H1 (cell line): ENCODE measurements around the gene C1orf87. TPM values are rescaled to one million over a fixed set of nuclear protein-coding genes. Genes with fewer than 3 reads are reported as not detected.

Experiments
- CTCF ChIA-PET: fragments of 300-600 bp; sonication (Branson Sonifier 250); formaldehyde crosslinking; loops from one replicate; lab custom pipeline; 2021; ENCODE audit not compliant: partially characterized antibody; lab: Charles Lee
- POLR2A ChIA-PET: fragments of 300-600 bp; sonication (Branson Sonifier 250); formaldehyde crosslinking; loops from one replicate; lab custom pipeline; 2021; ENCODE audit warnings: inconsistent platforms; ENCODE audit not compliant: partially characterized antibody; lab: Charles Lee
- DNase-seq, 2 experiments: peaks; one replicate each; pipeline versions ENCODE4 v3.0.0 to v3.0.0-alpha.2; 2010 to 2022; ENCODE audit warnings: low spot score in 2 of 2, low read depth in 1 of 2, mixed read lengths in 1 of 2
- FAIRE-seq: peaks from 2 replicates; lab custom pipeline; 2011; peaks lifted over from hg19 to GRCh38; lab: Jason Lieb, UNC
- H2AFZ ChIP-seq: 2 replicates; pipeline ENCODE4 v1.8.1; 2012; ENCODE audit warnings: low read length, inconsistent platforms
- H2AK5ac ChIP-seq: 2 replicates; pipeline ENCODE4 v1.6.1; 2013; ENCODE audit warnings: low read depth, low read length
- H2BK120ac ChIP-seq: replicated peaks from 2 replicates; pipeline ENCODE3; 2013; ENCODE audit warnings: low read depth, low read length, inconsistent platforms
- H2BK12ac ChIP-seq: 2 replicates; pipeline ENCODE4 v1.6.1; 2013; ENCODE audit warnings: low read depth, low read length
- H2BK15ac ChIP-seq: 2 replicates; pipeline ENCODE4 v1.6.1; 2013; ENCODE audit warnings: low read length
- H2BK20ac ChIP-seq: 2 replicates; pipeline ENCODE4 v1.6.1; 2013; ENCODE audit warnings: low read length
- H2BK5ac ChIP-seq: 2 replicates; pipeline ENCODE4 v1.6.1; 2013; ENCODE audit warnings: low read depth, low read length
- H3K14ac ChIP-seq: 2 replicates; pipeline ENCODE4 v1.6.1; 2013; ENCODE audit warnings: inconsistent platforms; ENCODE audit not compliant: insufficient read length
- H3K18ac ChIP-seq: 2 replicates; pipeline ENCODE4 v1.6.1; 2013; ENCODE audit warnings: low read length; ENCODE audit errors: extremely low read depth
- H3K23ac ChIP-seq: 2 replicates; pipeline ENCODE4 v1.6.1; 2013; ENCODE audit warnings: inconsistent platforms; ENCODE audit not compliant: insufficient read length
- H3K23me2 ChIP-seq: 2 replicates; pipeline ENCODE4 v1.6.1; 2013; ENCODE audit warnings: low read depth, low read length
- H3K27ac ChIP-seq: 2 replicates; pipeline ENCODE4 v1.6.1; 2011; ENCODE audit warnings: low read depth, low read length, inconsistent platforms
- H3K27me3 ChIP-seq, 4 experiments: replicated peaks in 1 of 4; 1 replicate in 1 of 4; 2 replicates in 3 of 4; pipeline versions ENCODE4 v1.6.1 to v1.8.1; 2011 to 2013; ENCODE audit warnings: low read length in 3 of 4, mild to moderate bottlenecking in 3 of 4, inconsistent platforms in 2 of 4, mixed read lengths in 2 of 4, moderate library complexity in 1 of 4; ENCODE audit not compliant: control insufficient read depth in 3 of 4, insufficient read depth in 3 of 4; ENCODE audit errors: extremely low read depth in 1 of 4
- H3K36me3 ChIP-seq, 4 experiments: 2 replicates each; pipeline versions ENCODE4 v1.6.1 to v1.8.1; 2011 to 2013; ENCODE audit warnings: mild to moderate bottlenecking in 4 of 4, low read length in 3 of 4, moderate library complexity in 2 of 4, control low read depth in 1 of 4, inconsistent platforms in 1 of 4; ENCODE audit not compliant: insufficient read depth in 4 of 4, control insufficient read depth in 2 of 4
- H3K4ac ChIP-seq: replicated peaks from 2 replicates; pipeline ENCODE3; 2013; ENCODE audit warnings: low read length, low read depth, mixed read lengths, inconsistent platforms; ENCODE audit not compliant: insufficient read length
- H3K4me1 ChIP-seq, 4 experiments: replicated peaks in 1 of 4; 1 replicate in 1 of 4; 2 replicates in 3 of 4; pipeline versions ENCODE4 v1.6.1 to v1.8.1; 2011 to 2013; ENCODE audit warnings: low read length in 3 of 4, inconsistent platforms in 2 of 4, mixed read lengths in 1 of 4; ENCODE audit not compliant: insufficient read depth in 4 of 4, control insufficient read depth in 3 of 4
- H3K4me2 ChIP-seq, 2 experiments: 2 replicates each; pipeline versions ENCODE4 v1.6.1 to v1.8.1; 2011 to 2013; ENCODE audit warnings: low read depth in 2 of 2, low read length in 2 of 2, control low read depth in 1 of 2, inconsistent platforms in 1 of 2, mild to moderate bottlenecking in 1 of 2; ENCODE audit not compliant: insufficient read depth in 1 of 2
- H3K4me3 ChIP-seq, 4 experiments: fragments of 200-600, 300-600 bp in 1 of 4; sonication (generic), shearing (Covaris generic), sonication (Bioruptor Twin) in 1 of 4; 2 replicates each; pipeline versions ENCODE4 v1.5.1 to v1.8.1; 2011 to 2016; ENCODE audit warnings: low read length in 4 of 4, low read depth in 3 of 4, control low read depth in 2 of 4, inconsistent platforms in 2 of 4, mild to moderate bottlenecking in 2 of 4, mixed read lengths in 1 of 4, moderate library complexity in 1 of 4; ENCODE audit not compliant: insufficient read depth in 2 of 4; ENCODE audit errors: extremely low read depth in 1 of 4
- H3K56ac ChIP-seq: replicated peaks from 2 replicates; pipeline ENCODE3; 2013; ENCODE audit warnings: low read depth, mild to moderate bottlenecking, mixed read lengths, low read length, inconsistent platforms; ENCODE audit not compliant: insufficient read length
- H3K79me1 ChIP-seq: 2 replicates; pipeline ENCODE4 v1.6.1; 2013; ENCODE audit warnings: low read depth, low read length, control low read depth
- H3K79me2 ChIP-seq, 2 experiments: 2 replicates each; pipeline versions ENCODE4 v1.6.1 to v1.8.1; 2012 to 2013; ENCODE audit warnings: low read length in 2 of 2, mild to moderate bottlenecking in 2 of 2, inconsistent platforms in 1 of 2; ENCODE audit not compliant: insufficient read depth in 2 of 2, control insufficient read depth in 1 of 2
- H3K9ac ChIP-seq, 4 experiments: replicated peaks in 1 of 4; 1 replicate in 1 of 4; 2 replicates in 3 of 4; pipeline versions ENCODE4 v1.6.1 to v1.8.1; 2011 to 2013; ENCODE audit warnings: low read depth in 3 of 4, low read length in 3 of 4, control low read depth in 2 of 4, mild to moderate bottlenecking in 2 of 4, moderate library complexity in 2 of 4, inconsistent platforms in 1 of 4; ENCODE audit errors: extremely low read depth in 1 of 4
- H3K9me3 ChIP-seq, 2 experiments: 2 replicates each; pipeline versions ENCODE4 v1.6.1 to v1.8.1; 2012 to 2013; ENCODE audit warnings: mild to moderate bottlenecking in 2 of 2, moderate library complexity in 2 of 2, control low read depth in 1 of 2, inconsistent platforms in 1 of 2, low read depth in 1 of 2, low read length in 1 of 2, mixed read lengths in 1 of 2; ENCODE audit not compliant: insufficient read depth in 2 of 2
- H4K20me1 ChIP-seq, 2 experiments: replicated peaks in 1 of 2; 2 replicates each; pipeline versions ENCODE3 to v1.8.1; 2011 to 2013; ENCODE audit warnings: inconsistent platforms in 2 of 2, low read length in 2 of 2, mild to moderate bottlenecking in 1 of 2; ENCODE audit not compliant: insufficient read depth in 2 of 2, control insufficient read depth in 1 of 2
- H4K5ac ChIP-seq: 2 replicates; pipeline ENCODE4 v1.6.1; 2013; ENCODE audit warnings: low read length, low read depth, mixed read lengths, inconsistent platforms; ENCODE audit not compliant: insufficient read length
- H4K8ac ChIP-seq: 2 replicates; pipeline ENCODE4 v1.8.0; 2013; ENCODE audit warnings: mild to moderate bottlenecking, moderate library complexity, low read length, inconsistent platforms; ENCODE audit not compliant: insufficient read depth; ENCODE audit errors: extremely low read depth
- H4K91ac ChIP-seq: replicated peaks from 2 replicates; pipeline ENCODE3; 2013; ENCODE audit warnings: low read length, mixed read lengths, inconsistent platforms; ENCODE audit not compliant: insufficient read length
- E2F6 ChIP-seq: IDR thresholded peaks from 2 replicates; pipeline ENCODE4 v1.6.1; 2012; ENCODE audit warnings: inconsistent platforms
- GTF2F1 ChIP-seq: IDR thresholded peaks from 2 replicates; pipeline ENCODE4 v1.6.1; 2012; ENCODE audit warnings: low read depth, low read length, improper control_type of control experiment, borderline replicate concordance
- JUN ChIP-seq: IDR thresholded peaks from 2 replicates; pipeline ENCODE4 v1.6.1; 2011; ENCODE audit warnings: low read depth, mild to moderate bottlenecking, improper control_type of control experiment, low read length
- KDM5A ChIP-seq: fragments of 200-600 bp; IDR thresholded peaks from 2 replicates; pipeline ENCODE4 v1.7.1; 2012; ENCODE audit warnings: mild to moderate bottlenecking, low read length, inconsistent platforms, mixed read lengths
- RXRA ChIP-seq: IDR thresholded peaks from 2 replicates; pipeline ENCODE4 v1.6.1; 2011; ENCODE audit warnings: low read depth, mild to moderate bottlenecking, low read length, moderate library complexity; ENCODE audit not compliant: insufficient read depth
- SIN3A ChIP-seq, 2 experiments: IDR thresholded peaks in 1 of 2; conservative IDR thresholded peaks in 1 of 2; 2 replicates each; pipeline ENCODE4 v1.6.1; 2011 to 2012; ENCODE audit warnings: low read length in 2 of 2, improper control_type of control experiment in 1 of 2, low read depth in 1 of 2, mild to moderate bottlenecking in 1 of 2
- SIX5 ChIP-seq: IDR thresholded peaks from 2 replicates; pipeline ENCODE4 v1.6.1; 2011; ENCODE audit warnings: mild to moderate bottlenecking, low read depth, low read length
- SRF ChIP-seq: IDR thresholded peaks from 2 replicates; pipeline ENCODE4 v1.6.1; 2011; ENCODE audit warnings: mild to moderate bottlenecking, low read depth, low read length, moderate library complexity
- ZNF274 ChIP-seq: IDR thresholded peaks from 2 replicates; pipeline ENCODE4 v1.7.0; 2012; ENCODE audit warnings: low read length, borderline replicate concordance; ENCODE audit errors: extremely low read depth
- WGBS, 2 experiments: shearing (Covaris generic) in 1 of 2; methylation state at CpG; one replicate each; pipeline versions ENCODE4 v1.1.6 to v1.1.7; 2013 to 2015; ENCODE audit warnings: low lambda C conversion rate in 2 of 2, mixed read lengths in 2 of 2, inconsistent platforms in 1 of 2, low coverage in 1 of 2, missing lambda C conversion rate in 1 of 2; ENCODE audit not compliant: insufficient replicate concordance in 2 of 2, insufficient coverage in 1 of 2, insufficient read length in 1 of 2; ENCODE audit errors: extremely low coverage in 1 of 2, missing lambda C conversion rate in 1 of 2; 5-methylcytosine and 5-hydroxymethylcytosine counted together
- polyA plus RNA-seq, 7 experiments: library from polyadenylated mRNA; depleted of rRNA in 3 of 7; stranded (reverse) in 5 of 7; unstranded in 2 of 7; fragments of >200 nt in 5 of 7; fragments of 200-250 nt in 2 of 7; gene quantifications; 1 replicate in 5 of 7; 2 replicates in 1 of 7; 4 replicates in 1 of 7; pipeline versions ENCODE4 v1.2.1 to v1.2.3, GENCODE V29; 2011 to 2013; ENCODE audit warnings: missing spikeins in 2 of 7, mixed read lengths in 2 of 7
- total RNA-seq: library from RNA; stranded (reverse); fragmentation: NEBNext Ultra II Directional; extraction: Animal tissue kit (Norgen Biotek cat#: 25700); gene quantifications from 2 replicates; pipeline ENCODE4 v1.2.1, GENCODE V29; 2021

The C1orf87 gene
- total and polyA plus RNA-seq, 2 of the 8 experiments (the other 6 are each of a cell fraction or from before 2014, with no cell fraction given), result 0.41 TPM; not detected in 1

- WGBS, 2 experiments, result 86% methylated on average over 4 of the region's 4 CpGs; no CpG with 5 or more reads in 1 of the 2 experiments
- H3K27ac ChIP-seq, result no peak overlapping the region
- no peak overlapping the region for H2AK5ac ChIP-seq
- H3K4me1 ChIP-seq, result peaks cover 3 to 14% (median 6%) of the 10 kb centered on the region in 4 experiments; a peak in 4 of 7 replicates
- H4K5ac ChIP-seq, result no peak overlapping the region
- no peaks in the 10 kb centered on the region for H4K20me1 ChIP-seq
- DNase-seq (no peak), FAIRE-seq (no peak)
- no peak overlapping the region for H3K18ac ChIP-seq
- no peak overlapping the region for H3K4ac ChIP-seq
- CTCF ChIA-PET, result interaction anchor here (1.0 to 2.5 kb wide), 3 partner anchors 13 to 120 kb away, joined by 3 to 8 read pairs (median 4); no protein-coding TSS in a partner anchor
- no peak overlapping the region for H3K9ac ChIP-seq
- no peaks in the 10 kb centered on the region for H3K23me2 ChIP-seq
- no peak overlapping the region for H3K23ac ChIP-seq
- H3K9me3 ChIP-seq, result no peaks in the 10 kb centered on the region; a peak in 1 of 4 replicates
- TF ChIP-seq ZNF274, result no peak
- no peak for TF ChIP-seq RXRA
- no peak for TF ChIP-seq JUN
- TF ChIP-seq KDM5A, result no peak
- TF ChIP-seq GTF2F1, result no peak
- no peak for TF ChIP-seq SIX5
- TF ChIP-seq SIN3A (conservative IDR thresholded peaks at IDR 0.05 in 1 of 2, IDR thresholded peaks at IDR 0.05 in 1 of 2; ENCODE audit: low read depth in 1 of 2, low read length in 2 of 2), result no peak
- TF ChIP-seq SRF, result no peak
- TF ChIP-seq E2F6, result no peak
- H2BK15ac ChIP-seq, result no peak overlapping the region
- H2BK5ac ChIP-seq, result no peak overlapping the region
- H2BK20ac ChIP-seq, result no peak overlapping the region
- H2BK120ac ChIP-seq, result no peak overlapping the region
- H3K4me2 ChIP-seq, result no peak overlapping the region
- H2AFZ ChIP-seq, result no peak overlapping the region
- no peaks in the 10 kb centered on the region for H3K79me2 ChIP-seq
- no peak overlapping the region for H4K8ac ChIP-seq
- H4K91ac ChIP-seq, result no peak overlapping the region
- H3K27me3 ChIP-seq, result no peaks in the 10 kb centered on the region
- H3K56ac ChIP-seq, result no peak overlapping the region
- no peaks in the 10 kb centered on the region for H3K36me3 ChIP-seq
- H3K4me3 ChIP-seq, result no peak overlapping the region
- POLR2A ChIA-PET, result no interaction called here
- no peak overlapping the region for H3K14ac ChIP-seq
- H3K79me1 ChIP-seq, result no peaks in the 10 kb centered on the region
- H2BK12ac ChIP-seq, result no peak overlapping the region
These were observed 79.0 kb downstream of the C1orf87 start for GRCh38 chr1:59994302-59995198.
